SK-N-SH (cell line): ENCODE results near the gene SEMA4G. TPM values are rescaled to one million over a fixed set of nuclear protein-coding genes. Genes with fewer than 3 reads are reported as not detected.

Source experiments
- CTCF ChIA-PET: fragments of 300-600, 350-600 bp; formaldehyde crosslinking; extraction: SDS; loops from one replicate; lab custom pipeline; 2021; lab: Yijun Ruan, JAX
- POLR2A ChIA-PET: fragments of 350-600 bp; sonication (Branson Sonifier 250); formaldehyde crosslinking; extraction: SDS; loops from one replicate; lab custom pipeline; 2020; ENCODE audit warnings: antibody characterized with exemption, inconsistent platforms; lab: Yijun Ruan, JAX
- DNase-seq: peaks from one replicate; pipeline ENCODE4 v3.0.0; 2012
- H2AFZ ChIP-seq: fragments of 200-600 bp; sonication (generic); 2 replicates; pipeline ENCODE4 v1.8.1; 2016; ENCODE audit warnings: antibody characterized with exemption, mild to moderate bottlenecking, low read depth
- H3F3A ChIP-seq: fragments of 200-600 bp; sonication (generic); replicated peaks from 2 replicates; pipeline ENCODE3; 2016; ENCODE audit warnings: antibody characterized with exemption, mild to moderate bottlenecking; ENCODE audit not compliant: insufficient read depth
- H3K27ac ChIP-seq, 2 experiments: fragments of 200-500 bp in 1 of 2; fragments of 200-600 bp in 1 of 2; sonication (Bioruptor generic) in 1 of 2; sonication (generic), shearing (Covaris generic) in 1 of 2; 2 replicates each; pipeline versions ENCODE4 v1.5.1 to v1.6.1; 2014 to 2016; ENCODE audit warnings: low read depth in 2 of 2, inconsistent platforms in 1 of 2, low read length in 1 of 2, mild to moderate bottlenecking in 1 of 2, mixed read lengths in 1 of 2
- H3K27me3 ChIP-seq: fragments of 200-600 bp; sonication (generic), shearing (Covaris generic); 2 replicates; pipeline ENCODE4 v1.6.1; 2016; ENCODE audit warnings: mixed run types; ENCODE audit not compliant: insufficient read depth
- H3K36me3 ChIP-seq, 2 experiments: fragments of 200-500 bp in 1 of 2; fragments of 200-600 bp in 1 of 2; sonication (Bioruptor generic) in 1 of 2; sonication (generic) in 1 of 2; replicated peaks in 1 of 2; 2 replicates each; pipeline versions ENCODE3 to v1.5.1; 2014 to 2016; ENCODE audit warnings: low read length in 1 of 2, mild to moderate bottlenecking in 1 of 2; ENCODE audit not compliant: insufficient read depth in 2 of 2, control insufficient read depth in 1 of 2
- H3K4me1 ChIP-seq, 2 experiments: fragments of 200-500 bp in 1 of 2; fragments of 200-600 bp in 1 of 2; sonication (Bioruptor generic) in 1 of 2; sonication (generic), shearing (Covaris generic) in 1 of 2; 2 replicates each; pipeline versions ENCODE4 v1.5.1 to v1.6.1; 2014 to 2016; ENCODE audit warnings: low read depth in 1 of 2, low read length in 1 of 2, mixed run types in 1 of 2; ENCODE audit not compliant: insufficient read depth in 2 of 2, control insufficient read depth in 1 of 2
- H3K4me2 ChIP-seq: fragments of 200-600 bp; sonication (generic), shearing (Covaris generic); 2 replicates; pipeline ENCODE4 v1.6.1; 2017; ENCODE audit warnings: mixed run types
- H3K4me3 ChIP-seq, 2 experiments: fragments of 200-500 bp in 1 of 2; fragments of 200-600 bp in 1 of 2; sonication (Bioruptor generic) in 1 of 2; sonication (generic), shearing (Covaris generic) in 1 of 2; 2 replicates each; pipeline versions ENCODE4 v1.5.1 to v1.8.1; 2014 to 2016; ENCODE audit warnings: low read depth in 2 of 2, inconsistent platforms in 1 of 2, low read length in 1 of 2, mild to moderate bottlenecking in 1 of 2, mixed read lengths in 1 of 2, moderate library complexity in 1 of 2
- H3K79me2 ChIP-seq: fragments of 200-600 bp; sonication (generic); 2 replicates; pipeline ENCODE4 v1.8.1; 2017; ENCODE audit warnings: mild to moderate bottlenecking; ENCODE audit not compliant: insufficient read depth
- H3K9ac ChIP-seq: fragments of 200-600 bp; sonication (generic); 2 replicates; pipeline ENCODE4 v1.6.1; 2017; ENCODE audit warnings: mixed run types
- H3K9me2 ChIP-seq: fragments of 200-600 bp; sonication (generic); 2 replicates; pipeline ENCODE4 v1.6.1; 2017; ENCODE audit warnings: mixed run types
- H3K9me3 ChIP-seq: fragments of 200-600 bp; sonication (generic); 2 replicates; pipeline ENCODE4 v1.6.1; 2017; ENCODE audit warnings: mixed run types, mild to moderate bottlenecking, moderate library complexity
- H4K20me1 ChIP-seq: fragments of 200-600 bp; sonication (generic); 2 replicates; pipeline ENCODE4 v1.6.1; 2017; ENCODE audit warnings: mild to moderate bottlenecking, mixed run types; ENCODE audit not compliant: insufficient read depth
- CTCF ChIP-seq: fragments of 200-600 bp; sonication (generic); IDR thresholded peaks from 2 replicates; pipeline ENCODE4 v1.6.1; 2017; ENCODE audit warnings: antibody characterized with exemption, mild to moderate bottlenecking, moderate library complexity
- EZH2phosphoT487 ChIP-seq: fragments of 200-600 bp; sonication (generic); IDR thresholded peaks from 2 replicates; pipeline ENCODE4 v1.6.1; 2017; ENCODE audit warnings: low read depth, mixed run types, mild to moderate bottlenecking, antibody characterized with exemption, moderate library complexity, borderline replicate concordance
- MXI1 ChIP-seq: IDR thresholded peaks from 2 replicates; pipeline ENCODE4 v1.6.1; 2012; ENCODE audit warnings: mild to moderate bottlenecking, low read depth, low read length, improper control_type of control experiment
- NRF1 ChIP-seq: IDR thresholded peaks from 2 replicates; pipeline ENCODE4 v1.6.1; 2012; ENCODE audit warnings: low read depth, mild to moderate bottlenecking, low read length
- TCF12 ChIP-seq: IDR thresholded peaks from 2 replicates; pipeline ENCODE4 v1.4.0; 2012
- YY1 ChIP-seq: IDR thresholded peaks from 2 replicates; pipeline ENCODE4 v1.4.0; 2012; ENCODE audit warnings: low read depth, mild to moderate bottlenecking
- WGBS: methylation state at CpG from one replicate; pipeline ENCODE4 v1.1.6; 2017; ENCODE audit warnings: low lambda C conversion rate; 5-methylcytosine and 5-hydroxymethylcytosine counted together
- polyA plus RNA-seq, 3 experiments: library from polyadenylated mRNA; depleted of rRNA; stranded (reverse); fragments of >200 nt; gene quantifications; 2 replicates each; pipeline ENCODE4 v1.2.3, GENCODE V29; 2012

Gene SEMA4G
- polyA plus RNA-seq, 1 of the 3 experiments (the other 2 are of a cell fraction) = 16.2 TPM

GRCh38 chr10:100930368-100930767, 38.9 kb upstream of the SEMA4G start:
- no peak overlapping the region for H2AFZ ChIP-seq
- ChIA-PET CTCF (interaction anchor here (1.1 kb wide), 1 partner anchor 36 kb away, joined by 4 read pairs; no protein-coding TSS in a partner anchor), POLR2A (no interaction called here)
- H3K4me2 ChIP-seq = no peak overlapping the region
- no peak overlapping the region for H3K27ac ChIP-seq
- H3K36me3 ChIP-seq = peaks cover 71 to 90% of the 10 kb centered on the region in 2 experiments
- no peaks in the 10 kb centered on the region for H3K27me3 ChIP-seq
- H3K4me3 ChIP-seq = no peak overlapping the region
- H4K20me1 ChIP-seq = no peaks in the 10 kb centered on the region
- H3K9ac ChIP-seq = no peak overlapping the region
- 0 out of 2 replicates have a peak, but pooled peaks cover 9% of the 10 kb centered on the region for H3K79me2 ChIP-seq
- no peaks in the 10 kb centered on the region for H3K9me3 ChIP-seq
- TF ChIP-seq MXI1 = no peak
- no peak for TF ChIP-seq YY1
- TF ChIP-seq NRF1 = no peak
- no peak for TF ChIP-seq TCF12
- TF ChIP-seq CTCF = peak; percentile 28; the same call in 1 of the 2 replicates
- no peaks in the 10 kb centered on the region for H3K4me1 ChIP-seq
- H3F3A ChIP-seq = peaks cover 17% of the 10 kb centered on the region
- H3K9me2 ChIP-seq = no peaks in the 10 kb centered on the region
- no peak for DNase-seq

- no peak overlapping the region for H2AFZ ChIP-seq
- H3K9me2 ChIP-seq = no peaks in the 10 kb centered on the region
- POLR2A ChIA-PET = no interaction called here
- no peaks in the 10 kb centered on the region for H3K4me1 ChIP-seq
- no peaks in the 10 kb centered on the region for H4K20me1 ChIP-seq
- no peak overlapping the region for H3K27ac ChIP-seq
- no peak overlapping the region for H3K4me2 ChIP-seq
- CTCF ChIA-PET = interaction anchor here (0.7 to 1.9 kb wide), 8 partner anchors 10 to 56 kb away, joined by 3 to 8 read pairs (median 4); partner anchors contain the start of gene SLF2
- no peaks in the 10 kb centered on the region; the same call in 1 of the 2 replicates for H3K79me2 ChIP-seq
- 96% methylated on average over 3 of the region's 3 CpGs for WGBS
- H3K9me3 ChIP-seq = no peaks in the 10 kb centered on the region
- H3F3A ChIP-seq = peaks cover 16% of the 10 kb centered on the region
- H3K9ac ChIP-seq = no peak overlapping the region
- peaks cover 64 to 89% of the 10 kb centered on the region in 2 experiments for H3K36me3 ChIP-seq
- no peak overlapping the region for H3K4me3 ChIP-seq
- H3K27me3 ChIP-seq = no peaks in the 10 kb centered on the region
- TF ChIP-seq EZH2phosphoT487 = no peak
- peak; percentile 65 for TF ChIP-seq CTCF
- DNase-seq = peak; percentile 20
Measured at GRCh38 chr10:100934084-100934659, 35.1 kb upstream of the SEMA4G start.
